HepG2 (cell line): ENCODE data around the gene NTSR2. TPM values are rescaled to one million over a fixed set of nuclear protein-coding genes. Genes with fewer than 3 reads are reported as not detected.

ENCODE experiments used
- ATAC-seq: fragments of 200-7000 bp; cut with Tn5 transposase; 3 replicates; pipeline ENCODE4 v1.9.1; 2020; ENCODE audit warnings: mild to moderate bottlenecking, moderate library complexity
- BruUV-seq: library from RNA; stranded (reverse); fragments of 400-500 nt; replicated peaks from 2 replicates; lab custom pipeline; 2021; lab: Mats Ljungman, UMichigan
- CTCF ChIA-PET: fragments of 300-600 bp; formaldehyde crosslinking; extraction: SDS; loops from one replicate; lab custom pipeline; 2021; ENCODE audit warnings: low total read pairs, inconsistent platforms, low intra/inter-chr PET ratio; lab: Yijun Ruan, JAX
- POLR2A ChIA-PET: fragments of 350-600 bp; sonication (Branson Sonifier 250); formaldehyde crosslinking; loops from one replicate; lab custom pipeline; 2020; ENCODE audit warnings: antibody characterized with exemption, inconsistent platforms; lab: Yijun Ruan, JAX
- DNase-seq: peaks from one replicate; pipeline ENCODE4 v3.0.0-alpha.2; 2015; ENCODE audit warnings: low spot score
- FAIRE-seq: peaks from 3 replicates; lab custom pipeline; 2011; peaks lifted over from hg19 to GRCh38; lab: Jason Lieb, UNC
- H2AFZ ChIP-seq: one replicate; pipeline ENCODE4 v1.6.1; 2011; ENCODE audit warnings: low read length, inconsistent platforms
- H3K27ac ChIP-seq: fragments of 300-600 bp; 3 replicates; pipeline ENCODE4 v1.8.0; 2011; ENCODE audit warnings: mixed run types, mild to moderate bottlenecking, mixed read lengths, low read length, inconsistent platforms; ENCODE audit not compliant: insufficient read depth; ENCODE audit errors: extremely low read length
- H3K27me3 ChIP-seq, 2 experiments: fragments of 200-600 bp in 1 of 2; 2 replicates in 1 of 2; 3 replicates in 1 of 2; pipeline versions ENCODE4 v1.6.0 to v1.8.0; 2011; ENCODE audit warnings: low read length in 2 of 2, mild to moderate bottlenecking in 2 of 2, moderate library complexity in 2 of 2, inconsistent platforms in 1 of 2; ENCODE audit not compliant: insufficient read depth in 2 of 2, control insufficient read depth in 1 of 2
- H3K36me3 ChIP-seq, 2 experiments: fragments of 200-600 bp in 1 of 2; replicated peaks in 1 of 2; 2 replicates in 1 of 2; 3 replicates in 1 of 2; pipeline versions ENCODE4 v1.5.1 to v1.8.0; 2011; ENCODE audit warnings: low read length in 2 of 2, inconsistent platforms in 1 of 2; ENCODE audit not compliant: insufficient read depth in 2 of 2, control insufficient read depth in 1 of 2
- H3K4me1 ChIP-seq: 2 replicates; pipeline ENCODE4 v1.5.1; 2012; ENCODE audit warnings: low read length, inconsistent platforms; ENCODE audit not compliant: insufficient read depth
- H3K4me2 ChIP-seq: 2 replicates; pipeline ENCODE4 v1.6.0; 2011; ENCODE audit warnings: low read depth, low read length, inconsistent platforms
- H3K4me3 ChIP-seq, 3 experiments: fragments of 200-600 bp in 1 of 3; sonication (generic), shearing (Covaris generic) in 1 of 3; replicated peaks in 1 of 3; 2 replicates each; pipeline ENCODE4 v1.5.1; 2011 to 2016; ENCODE audit warnings: low read length in 3 of 3, inconsistent platforms in 2 of 3, low read depth in 2 of 3, mild to moderate bottlenecking in 2 of 3, control low read depth in 1 of 3, mixed read lengths in 1 of 3; ENCODE audit not compliant: insufficient read depth in 1 of 3
- H3K79me2 ChIP-seq: one replicate; pipeline ENCODE4 v1.6.1; 2011; ENCODE audit warnings: low read length, inconsistent platforms; ENCODE audit not compliant: insufficient read depth
- H3K9ac ChIP-seq: 2 replicates; pipeline ENCODE4 v1.6.0; 2011; ENCODE audit warnings: mild to moderate bottlenecking, low read depth, low read length, inconsistent platforms; ENCODE audit not compliant: insufficient read depth
- H3K9me3 ChIP-seq: 2 replicates; pipeline ENCODE4 v1.5.1; 2012; ENCODE audit warnings: mild to moderate bottlenecking, low read length
- H4K20me1 ChIP-seq: 2 replicates; pipeline ENCODE4 v1.6.0; 2011; ENCODE audit warnings: inconsistent platforms, mild to moderate bottlenecking, low read length, moderate library complexity; ENCODE audit not compliant: insufficient read depth
- CEBPB ChIP-seq: IDR thresholded peaks from 2 replicates; pipeline ENCODE4 v1.6.1; 2011; ENCODE audit warnings: low read depth, low read length, improper control_type of control experiment, borderline replicate concordance
- ETV5 ChIP-seq: IDR thresholded peaks from 2 replicates; pipeline ENCODE4 v1.6.1; 2018; ENCODE audit warnings: missing biosample characterization, missing genetic modification reagents, inconsistent platforms, borderline replicate concordance
- NBN ChIP-seq: fragments of 450-650 bp; conservative IDR thresholded peaks from 2 replicates; pipeline ENCODE4 v1.6.1; 2017
- NR2F6 ChIP-seq, 2 experiments: IDR thresholded peaks; 2 replicates each; pipeline ENCODE4 v1.6.1; 2016; ENCODE audit warnings: antibody characterized with exemption in 1 of 2, mild to moderate bottlenecking in 1 of 2
- PBX2 ChIP-seq: IDR thresholded peaks from 2 replicates; pipeline ENCODE4 v1.6.1; 2016; ENCODE audit warnings: control low read depth
- TFDP1 ChIP-seq: IDR thresholded peaks from 2 replicates; pipeline ENCODE4 v1.6.1; 2016; ENCODE audit warnings: missing compliant biosample characterization, missing genetic modification reagents, borderline replicate concordance
- U2AF1 ChIP-seq: fragments of 200-400 bp; formaldehyde crosslinking; optimal IDR thresholded peaks from 2 replicates; pipeline ENCODE3; 2017; ENCODE audit warnings: mild to moderate bottlenecking, low read depth, low read length
- ZNF138 ChIP-seq: sonication (generic); formaldehyde crosslinking; IDR thresholded peaks from 2 replicates; pipeline ENCODE4 v1.5.0; 2020; ENCODE audit warnings: mild to moderate bottlenecking, low read depth, missing genetic modification reagents
- ZNF225 ChIP-seq: sonication (generic); formaldehyde crosslinking; IDR thresholded peaks from 2 replicates; pipeline ENCODE4 v1.4.0; 2020; ENCODE audit warnings: mild to moderate bottlenecking, missing genetic modification reagents
- ZNF407 ChIP-seq: sonication (generic); formaldehyde crosslinking; IDR thresholded peaks from one replicate; pipeline ENCODE4 v1.5.1; 2020; ENCODE audit warnings: mild to moderate bottlenecking, missing genetic modification reagents; ENCODE audit errors: not compliant biosample characterization
- ZNF589 ChIP-seq: sonication (generic); formaldehyde crosslinking; conservative IDR thresholded peaks from 2 replicates; pipeline ENCODE4 v1.8.0; 2022; ENCODE audit warnings: mild to moderate bottlenecking, moderate library complexity, missing genetic modification reagents
- ZNF598 ChIP-seq: sonication (generic); formaldehyde crosslinking; IDR thresholded peaks from 2 replicates; pipeline ENCODE4 v1.5.1; 2020; ENCODE audit warnings: mild to moderate bottlenecking, missing genetic modification reagents, borderline replicate concordance
- WGBS: methylation state at CpG from one replicate; pipeline ENCODE4 v1.1.6; 2017; ENCODE audit warnings: low lambda C conversion rate; 5-methylcytosine and 5-hydroxymethylcytosine counted together
- in situ Hi-C: cut with HindIII; loops from 2 replicates; pipeline ENCODE4 v1.10.0; 2017; ENCODE audit warnings: low pct_unique_long_range_greater_than_20kb; ENCODE audit not compliant: extremely low pct_ligation_motif_present
- intact Hi-C: fragments of 100-400 bp; cut with micrococcal nuclease; formaldehyde crosslinking; loops from one replicate; pipeline ENCODE4 v1.10.0; 2022; ENCODE audit not compliant: unreplicated experiment
- polyA plus RNA-seq, 8 experiments: library from polyadenylated mRNA; depleted of rRNA in 3 of 8; stranded (reverse) in 7 of 8; unstranded in 1 of 8; fragments of >200 nt; fragmentation: Illumina TruSeq in 4 of 8; extraction: Trizol in 4 of 8; gene quantifications; 2 replicates each; pipeline versions ENCODE4 v1.2.1 to v1.2.3, GENCODE V29; 2011 to 2016; ENCODE audit warnings: low read depth in 4 of 8, missing spikeins in 1 of 8, mixed read lengths in 1 of 8; ENCODE audit not compliant: insufficient read depth in 1 of 8
- total RNA-seq, 5 experiments: library from RNA; depleted of rRNA; stranded (reverse); fragments of >200 nt; fragmentation: Illumina TruSeq; extraction: Trizol; gene quantifications; 2 replicates each; pipeline ENCODE4 v1.2.3, GENCODE V29; 2016; ENCODE audit warnings: low read depth in 1 of 5

NTSR2 gene
- total and polyA plus RNA-seq, 2 of the 13 experiments (the other 11 are each of a cell fraction or from before 2014, with no cell fraction given), result not detected

GRCh38 chr2:11657195-11657594 is 12.8 kb downstream of the NTSR2 start (continued):
- TF ChIP-seq PBX2 (CRISPR knock-in tag) (no peak), TFDP1 (CRISPR knock-in tag) (no peak), U2AF1 (no peak), NR2F6 (IDR thresholded peaks at IDR 0.05) (no peak), NR2F6 (CRISPR knock-in tag; IDR thresholded peaks at IDR 0.05) (no peak), ZNF138 (CRISPR knock-in tag) (no peak)
- TF ChIP-seq, all 625 proteins: peak for 3

- FAIRE-seq (no peak), DNase-seq (no peak), ATAC-seq (peak; percentile 65)
- Histone ChIP-seq H3K4me2 (no peak overlapping the region), H4K20me1 (no peaks in the 10 kb centered on the region), H3K4me3 (peak overlapping the region in 1 of 3 experiments; percentile 11; a peak in 1 of 6 replicates), H3K9me3 (no peaks in the 10 kb centered on the region), H2AFZ (no peak overlapping the region), H3K27me3 (peaks cover 7 to 66% of the 10 kb centered on the region in 2 experiments; a peak in 4 of 5 replicates), H3K79me2 (no peaks in the 10 kb centered on the region), H3K27ac (no peak overlapping the region), H3K4me1 (peaks cover 19% of the 10 kb centered on the region), H3K9ac (no peak overlapping the region), H3K36me3 (no peaks in the 10 kb centered on the region)
- no TSS peak for BruUV-seq
- in situ Hi-C loops (no loop called here), intact Hi-C loops (no loop called here)
- ChIA-PET CTCF (no interaction called here), POLR2A (no interaction called here)
- 37% methylated on average over 18 of the region's 31 CpGs for WGBS
- no peak for TF ChIP-seq ZNF225 (CRISPR knock-in tag)
- no peak for TF ChIP-seq ETV5 (CRISPR knock-in tag)
- no peak for TF ChIP-seq NBN
- TF ChIP-seq ZNF598, result no peak
- peak; percentile 18; the same call in 1 of the 2 replicates for TF ChIP-seq CEBPB
- TF ChIP-seq ZNF407 (CRISPR knock-in tag), result no peak
- TF ChIP-seq ZNF589, result no peak
Measured at GRCh38 chr2:11656671-11657101, 13.3 kb downstream of the NTSR2 start.
